Upper lobe of left lung (tissue), 6 donors: ENCODE results near the gene SEC24A. TPM values are rescaled to one million over a fixed set of nuclear protein-coding genes. Genes with fewer than 3 reads are reported as not detected.
"Not testable (repeated sequence)": the region's sequence is repeated elsewhere in the genome, so short reads cannot be mapped to it uniquely, and the experiment has no call there.

Experiments
- ATAC-seq, 2 donors: fragments of 200-7000 bp; cut with Tn5 transposase; one replicate each; pipeline ENCODE4 v1.9.1; 2022; ENCODE audit warnings: mild to moderate bottlenecking in 2 of 2, moderate library complexity in 2 of 2; ENCODE audit not compliant: low FRiP score in 2 of 2
- DNase-seq, 2 donors: peaks; one replicate each; pipeline ENCODE4 v3.0.0-alpha.2; 2019 to 2020
- H3K27ac ChIP-seq, 4 donors: fragments of 200-600 bp; sonication (generic); one replicate each; pipeline ENCODE4 v1.5.1; 2016 to 2019
- H3K27me3 ChIP-seq, 4 donors: fragments of 200-600 bp; sonication (generic); one replicate each; pipeline ENCODE4 v1.5.1; 2017 to 2019
- H3K36me3 ChIP-seq, 4 donors: fragments of 200-600 bp; sonication (generic); one replicate each; pipeline ENCODE4 v1.5.1; 2016 to 2019
- H3K4me1 ChIP-seq, 4 donors: fragments of 200-600 bp; sonication (generic); one replicate each; pipeline ENCODE4 v1.5.1; 2018 to 2019
- H3K4me3 ChIP-seq, 4 donors: fragments of 200-600 bp; sonication (generic); one replicate each; pipeline ENCODE4 v1.5.1; 2017 to 2019; ENCODE audit warnings: mild to moderate bottlenecking in 2 of 4, moderate library complexity in 1 of 4
- H3K9me3 ChIP-seq, 4 donors: fragments of 200-600 bp; sonication (generic); one replicate each; pipeline ENCODE4 v1.5.1; 2018 to 2019
- EP300 ChIP-seq, 4 donors: sonication (generic); formaldehyde crosslinking; IDR thresholded peaks; one replicate each; pipeline ENCODE4 v1.5.1; 2017; ENCODE audit warnings: antibody characterized with exemption in 4 of 4, control low read depth in 2 of 4
- POLR2A ChIP-seq, 4 donors: fragments of 450-650 bp; IDR thresholded peaks; one replicate each; pipeline ENCODE4 v1.5.1; 2016 to 2017; ENCODE audit warnings: antibody characterized with exemption in 4 of 4, mild to moderate bottlenecking in 2 of 4
- POLR2AphosphoS5 ChIP-seq, 2 donors: sonication (generic); formaldehyde crosslinking; IDR thresholded peaks; one replicate each; pipeline ENCODE4 v1.5.1; 2017; ENCODE audit warnings: antibody characterized with exemption in 2 of 2
- WGBS, 2 donors: methylation state at CpG; one replicate each; pipeline ENCODE4 v1.1.5; 2017 to 2018; 5-methylcytosine and 5-hydroxymethylcytosine counted together
- total RNA-seq, 6 donors: library from RNA; depleted of rRNA in 4 of 6; stranded (reverse); fragments of >200 nt in 4 of 6; gene quantifications; one replicate each; pipeline versions ENCODE4 v1.1.0 to v1.2.1, GENCODE V29; 2016 to 2021
- TF ChIP-seq, protein P1 (sequence below), 6 experiments: fragments of 450-650 bp in 4 of 6; fragments of 200-600 bp in 2 of 6; sonication (generic) in 2 of 6; IDR thresholded peaks; one replicate each; pipeline ENCODE4 v1.5.1; 2016 to 2019; ENCODE audit warnings: antibody characterized with exemption in 6 of 6
- donor health status: DM: no; HTN: no; CAD: no; lungs with moderate emphysema.
- donor health status: DM: no; HTN: yes; CAD: no; lungs with severe emphysema.

SEC24A gene
- total RNA-seq, 6 donors from 2014 or later = 3.8 to 23.4 (median 16.8) TPM

DNA sequence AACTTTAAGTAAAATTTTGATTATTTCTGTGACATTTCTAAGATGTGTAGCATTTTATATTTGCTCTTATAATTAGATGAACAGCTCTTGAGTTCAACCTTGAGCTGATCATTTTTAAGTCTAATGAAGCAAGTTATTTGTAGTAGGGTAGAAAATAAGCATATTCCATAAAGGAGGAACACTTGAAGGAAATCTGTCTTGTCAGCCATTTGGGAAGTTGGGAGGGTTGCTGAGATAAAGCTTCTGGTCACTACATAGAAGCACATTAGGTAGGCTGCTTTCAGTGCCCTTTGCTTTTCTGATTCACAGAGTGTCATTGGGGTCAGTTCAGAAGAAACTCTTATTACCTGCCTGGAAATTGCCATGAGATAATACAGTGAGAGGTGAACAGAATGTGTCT, 44.1 kb downstream of the SEC24A start:
- DNase-seq (no peak), ATAC-seq (no peak)
- H3K36me3 ChIP-seq = peaks cover 26 to 90% (median 61%) of the 10 kb centered on the region in 4 donors
- no peaks in the 10 kb centered on the region for H3K4me1 ChIP-seq
- no peaks in the 10 kb centered on the region for H3K27me3 ChIP-seq
- H3K4me3 ChIP-seq = no peak overlapping the region
- no peak overlapping the region for H3K27ac ChIP-seq
- TF ChIP-seq POLR2A (IDR thresholded peaks at IDR 0.05) (no peak), EP300 (IDR thresholded peaks at IDR 0.05) (no peak), POLR2AphosphoS5 (IDR thresholded peaks at IDR 0.05) (no peak)
- no peaks in the 10 kb centered on the region for H3K9me3 ChIP-seq

DNA sequence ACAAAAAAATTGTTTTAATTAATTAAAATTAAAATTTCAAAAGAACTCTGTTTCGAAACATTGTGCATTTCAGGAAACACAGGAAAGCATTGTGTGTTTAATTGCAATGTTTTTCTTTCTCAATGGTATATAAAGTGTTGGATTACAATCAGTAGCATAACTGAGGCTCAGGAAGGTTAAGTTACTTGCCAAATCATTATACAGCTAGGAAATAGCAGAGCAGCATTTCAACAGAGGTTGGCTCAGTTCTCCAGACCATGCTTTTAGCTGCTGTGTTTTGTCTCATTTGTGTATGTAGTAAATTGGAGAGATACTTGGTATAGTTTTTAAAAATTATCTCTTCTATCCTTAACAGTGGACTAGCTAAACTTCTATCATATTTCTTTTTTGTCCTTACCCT, 59.7 kb downstream of the SEC24A start:
- H3K36me3 ChIP-seq = peaks cover 20 to 95% (median 79%) of the 10 kb centered on the region in 4 donors
- no peak for DNase-seq
- no peak for ATAC-seq

DNA sequence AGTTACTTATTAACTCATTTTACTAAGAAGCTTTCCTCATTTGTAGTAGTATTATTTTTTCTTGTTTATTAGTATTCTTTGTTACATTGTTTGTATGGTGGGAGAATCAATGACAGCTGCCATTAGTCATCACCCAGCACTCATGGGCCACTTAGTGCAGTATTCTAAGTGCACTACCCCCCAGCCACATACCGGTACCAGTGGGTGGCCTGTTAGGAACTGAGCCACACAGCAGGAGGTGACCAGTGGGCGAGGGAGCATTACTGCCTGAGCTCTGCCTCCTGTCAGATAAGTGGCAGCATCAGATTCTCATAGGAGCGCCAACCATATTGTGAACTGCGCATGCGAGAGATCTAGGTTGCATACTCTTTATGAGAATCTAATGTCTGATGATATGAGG, 65.5 kb downstream of the SEC24A start:
- Histone ChIP-seq H3K27ac (no peak overlapping the region), H3K4me1 (no peaks in the 10 kb centered on the region), H3K27me3 (no peaks in the 10 kb centered on the region), H3K9me3 (no peaks in the 10 kb centered on the region), H3K36me3 (peaks cover 21 to 95% (median 73%) of the 10 kb centered on the region in 4 donors), H3K4me3 (no peak overlapping the region)
- whole genome bisulfite sequencing, 2 donors = 97 to 98% methylated on average over 5 of the region's 5 CpGs
- ATAC-seq (no peak), DNase-seq (no peak)
- TF ChIP-seq POLR2AphosphoS5 (IDR thresholded peaks at IDR 0.05) (no peak), POLR2A (IDR thresholded peaks at IDR 0.05) (no peak), EP300 (IDR thresholded peaks at IDR 0.05) (no peak)
- TF ChIP-seq, protein P1, sequence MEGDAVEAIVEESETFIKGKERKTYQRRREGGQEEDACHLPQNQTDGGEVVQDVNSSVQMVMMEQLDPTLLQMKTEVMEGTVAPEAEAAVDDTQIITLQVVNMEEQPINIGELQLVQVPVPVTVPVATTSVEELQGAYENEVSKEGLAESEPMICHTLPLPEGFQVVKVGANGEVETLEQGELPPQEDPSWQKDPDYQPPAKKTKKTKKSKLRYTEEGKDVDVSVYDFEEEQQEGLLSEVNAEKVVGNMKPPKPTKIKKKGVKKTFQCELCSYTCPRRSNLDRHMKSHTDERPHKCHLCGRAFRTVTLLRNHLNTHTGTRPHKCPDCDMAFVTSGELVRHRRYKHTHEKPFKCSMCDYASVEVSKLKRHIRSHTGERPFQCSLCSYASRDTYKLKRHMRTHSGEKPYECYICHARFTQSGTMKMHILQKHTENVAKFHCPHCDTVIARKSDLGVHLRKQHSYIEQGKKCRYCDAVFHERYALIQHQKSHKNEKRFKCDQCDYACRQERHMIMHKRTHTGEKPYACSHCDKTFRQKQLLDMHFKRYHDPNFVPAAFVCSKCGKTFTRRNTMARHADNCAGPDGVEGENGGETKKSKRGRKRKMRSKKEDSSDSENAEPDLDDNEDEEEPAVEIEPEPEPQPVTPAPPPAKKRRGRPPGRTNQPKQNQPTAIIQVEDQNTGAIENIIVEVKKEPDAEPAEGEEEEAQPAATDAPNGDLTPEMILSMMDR (IDR thresholded peaks at IDR 0.05) = no peak

More for the DNA sequence above, 59.7 kb downstream of the SEC24A start:
- TF ChIP-seq EP300 (IDR thresholded peaks at IDR 0.05) = no peak
- TF ChIP-seq, protein P1 (IDR thresholded peaks at IDR 0.05) = no peak
- TF ChIP-seq POLR2AphosphoS5 (IDR thresholded peaks at IDR 0.05) = no peak
- TF ChIP-seq POLR2A (IDR thresholded peaks at IDR 0.05) = no peak
- H3K27ac ChIP-seq = no peak overlapping the region
- H3K9me3 ChIP-seq = no peaks in the 10 kb centered on the region
- 90 to 91% methylated on average over 1 of the region's 1 CpG for WGBS, 2 donors
- no peaks in the 10 kb centered on the region for H3K27me3 ChIP-seq
- H3K4me3 ChIP-seq = no peak overlapping the region
- no peaks in the 10 kb centered on the region for H3K4me1 ChIP-seq

DNA sequence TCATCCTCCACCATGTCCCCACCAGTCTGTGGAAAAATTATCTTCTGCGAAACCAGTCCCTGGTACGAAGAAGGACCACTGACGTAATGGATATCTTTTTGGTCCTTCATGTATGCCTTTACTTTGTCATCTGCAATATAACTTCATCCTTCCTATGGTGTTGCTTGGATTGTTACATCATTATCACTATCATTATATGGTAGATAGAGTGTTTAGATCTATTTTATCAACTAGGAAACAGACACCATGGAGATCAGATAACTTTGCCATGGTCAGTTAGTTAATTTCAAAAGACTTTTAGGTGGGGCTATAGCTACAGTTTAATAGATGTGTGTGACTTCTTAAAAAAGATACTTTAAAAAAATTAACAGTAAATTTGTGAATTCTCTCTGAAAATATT, 66.0 kb downstream of the SEC24A start:
- Histone ChIP-seq H3K27ac (no peak overlapping the region), H3K4me1 (no peaks in the 10 kb centered on the region), H3K27me3 (no peaks in the 10 kb centered on the region), H3K9me3 (no peaks in the 10 kb centered on the region), H3K36me3 (peaks cover 21 to 95% (median 74%) of the 10 kb centered on the region in 4 donors), H3K4me3 (no peak overlapping the region)
- ATAC-seq (no peak), DNase-seq (no peak)
- 91 to 96% methylated on average over 3 of the region's 3 CpGs for WGBS, 2 donors
- TF ChIP-seq POLR2AphosphoS5 (IDR thresholded peaks at IDR 0.05) = no peak
- TF ChIP-seq, protein P1 (IDR thresholded peaks at IDR 0.05) = no peak
- no peak for TF ChIP-seq POLR2A (IDR thresholded peaks at IDR 0.05)

DNA sequence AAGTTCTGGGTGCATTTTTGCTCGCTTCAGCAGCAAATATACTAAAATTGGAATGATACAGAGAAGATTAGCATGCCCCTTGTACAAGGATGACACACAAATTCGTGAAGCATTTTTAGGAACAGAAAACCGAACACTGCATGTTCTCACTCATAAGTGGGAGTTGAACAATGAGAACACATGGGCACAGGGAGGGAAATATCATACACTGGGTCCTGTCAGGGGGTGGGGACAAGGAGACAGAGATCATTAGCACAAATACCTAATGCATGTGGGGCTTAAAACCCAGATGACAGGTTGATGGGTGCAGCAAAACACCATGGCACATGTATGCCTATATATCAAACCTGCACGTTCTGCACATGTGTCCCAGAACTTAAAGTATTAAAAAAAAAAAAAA, 66.9 kb downstream of the SEC24A start:
- H3K36me3 ChIP-seq = peaks cover 21 to 95% (median 70%) of the 10 kb centered on the region in 4 donors

DNA sequence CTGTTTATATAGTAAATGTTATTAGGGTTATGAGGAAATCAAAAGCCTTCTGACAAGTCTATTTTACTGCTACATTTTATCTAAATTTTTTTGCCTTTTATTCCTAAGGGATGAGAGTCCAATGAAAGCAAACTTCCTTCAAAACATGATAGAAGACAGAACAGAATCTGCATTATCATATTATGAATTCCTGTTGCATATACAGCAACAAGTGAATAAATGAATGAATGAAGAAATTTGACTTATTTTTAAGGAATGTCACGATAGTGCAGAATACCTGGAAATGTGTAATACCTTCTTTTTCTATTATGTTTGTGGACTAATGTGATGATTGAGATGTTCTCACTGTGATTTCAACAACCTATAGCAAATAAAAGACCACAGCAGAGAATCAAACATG, 76.3 kb downstream of the SEC24A start:
- no peak for ATAC-seq
- Histone ChIP-seq H3K4me3 (no peak overlapping the region), H3K36me3 (peaks cover 14 to 56% (median 44%) of the 10 kb centered on the region in 4 donors), H3K4me1 (no peaks in the 10 kb centered on the region), H3K27ac (no peak overlapping the region), H3K9me3 (no peaks in the 10 kb centered on the region), H3K27me3 (no peaks in the 10 kb centered on the region)
- TF ChIP-seq POLR2A (IDR thresholded peaks at IDR 0.05) (no peak), POLR2AphosphoS5 (IDR thresholded peaks at IDR 0.05) (no peak), EP300 (IDR thresholded peaks at IDR 0.05) (no peak)
- TF ChIP-seq, protein P1 (IDR thresholded peaks at IDR 0.05) = no peak
- DNase-seq = no peak
- 88 to 91% methylated on average over 1 of the region's 1 CpG for WGBS, 2 donors

More for the DNA sequence above, 66.9 kb downstream of the SEC24A start:
- not testable (repeated sequence) for DNase-seq, H3K27me3 ChIP-seq, H3K27ac ChIP-seq, H3K4me3 ChIP-seq, H3K9me3 ChIP-seq, ATAC-seq, H3K4me1 ChIP-seq
- WGBS, 2 donors = 94 to 97% methylated on average over 4 of the region's 4 CpGs
